Measurements from ENCODE around the gene ACSM6. TPM values are rescaled to one million over a fixed set of nuclear protein-coding genes. Genes with fewer than 3 reads are reported as not detected.
"Not testable (repeated sequence)": the region's sequence is repeated elsewhere in the genome, so short reads cannot be mapped to it uniquely, and the experiment has no call there.

Gene ACSM6
- total RNA-seq, 1 experiment from 2014 or later = 0.10 TPM

- no peak for DNase-seq (ENCODE audit: low read depth)
- in situ Hi-C loops (cut with HindIII; ENCODE audit: low pct_unique_long_range_greater_than_20kb, low sequenced_read_pairs) = no loop called here
Measured at GRCh38 chr10:95209509-95210127, 15.6 kb downstream of the ACSM6 start.

GRCh38 chr10:95211606-95212279 lies 17.7 kb downstream of the ACSM6 start:
- no peak for DNase-seq (ENCODE audit: low read depth)
- in situ Hi-C loops (cut with HindIII; ENCODE audit: low pct_unique_long_range_greater_than_20kb, low sequenced_read_pairs) = no loop called here

- DNase-seq (ENCODE audit: low read depth) = no peak
- in situ Hi-C loops (cut with HindIII; ENCODE audit: low pct_unique_long_range_greater_than_20kb, low sequenced_read_pairs) = no loop called here
Measured at GRCh38 chr10:95214369-95214768, 20.3 kb downstream of the ACSM6 start.

- DNase-seq (ENCODE audit: low read depth) = peak; percentile 71
- in situ Hi-C loops (cut with HindIII; ENCODE audit: low pct_unique_long_range_greater_than_20kb, low sequenced_read_pairs) = no loop called here
Measured at GRCh38 chr10:95214793-95215192, 20.8 kb downstream of the ACSM6 start.

- DNase-seq (ENCODE audit: low read depth) = no peak
- in situ Hi-C loops (cut with HindIII; ENCODE audit: low pct_unique_long_range_greater_than_20kb, low sequenced_read_pairs) = no loop called here
Measured at GRCh38 chr10:95217476-95217875, 23.4 kb downstream of the ACSM6 start.

GRCh38 chr10:95220539-95220938 lies 26.5 kb downstream of the ACSM6 start:
- DNase-seq (ENCODE audit: low read depth) = no peak
- in situ Hi-C loops (cut with HindIII; ENCODE audit: low pct_unique_long_range_greater_than_20kb, low sequenced_read_pairs) = no loop called here

- peak; percentile 78 for DNase-seq (ENCODE audit: low read depth)
- in situ Hi-C loops (cut with HindIII; ENCODE audit: low pct_unique_long_range_greater_than_20kb, low sequenced_read_pairs) = no loop called here
Measured at GRCh38 chr10:95221124-95221523, 27.1 kb downstream of the ACSM6 start.

- in situ Hi-C loops (cut with HindIII; ENCODE audit: low pct_unique_long_range_greater_than_20kb, low sequenced_read_pairs) = loop anchor here (25.0 kb wide), 1 partner anchor 137 kb away; no protein-coding TSS in a partner anchor
- DNase-seq (ENCODE audit: low read depth) = no peak
Measured at GRCh38 chr10:95225136-95225535, 31.1 kb downstream of the ACSM6 start.

- not testable (repeated sequence) for DNase-seq (ENCODE audit: low read depth)
- in situ Hi-C loops (cut with HindIII; ENCODE audit: low pct_unique_long_range_greater_than_20kb, low sequenced_read_pairs) = loop anchor here (25.0 kb wide), 1 partner anchor 133 kb away; no protein-coding TSS in a partner anchor
Measured at GRCh38 chr10:95228934-95229723, 35.1 kb downstream of the ACSM6 start.

GRCh38 chr10:95229724-95230627 lies 35.9 kb downstream of the ACSM6 start:
- peak; percentile 94 for DNase-seq (ENCODE audit: low read depth)
- in situ Hi-C loops (cut with HindIII; ENCODE audit: low pct_unique_long_range_greater_than_20kb, low sequenced_read_pairs) = loop anchor here (25.0 kb wide), 1 partner anchor 132 kb away; no protein-coding TSS in a partner anchor

- not testable (repeated sequence) for DNase-seq (ENCODE audit: low read depth)
- in situ Hi-C loops (cut with HindIII; ENCODE audit: low pct_unique_long_range_greater_than_20kb, low sequenced_read_pairs) = loop anchor here (25.0 kb wide), 1 partner anchor 131 kb away; no protein-coding TSS in a partner anchor
Measured at GRCh38 chr10:95230677-95231586, 36.9 kb downstream of the ACSM6 start.

GRCh38 chr10:95233377-95234034 lies 39.5 kb downstream of the ACSM6 start:
- in situ Hi-C loops (cut with HindIII; ENCODE audit: low pct_unique_long_range_greater_than_20kb, low sequenced_read_pairs) = loop anchor here (25.0 kb wide), 1 partner anchor 129 kb away; no protein-coding TSS in a partner anchor
- no peak for DNase-seq (ENCODE audit: low read depth)

GRCh38 chr10:95234951-95235350 lies 40.9 kb downstream of the ACSM6 start:
- no peak for DNase-seq (ENCODE audit: low read depth)
- in situ Hi-C loops (cut with HindIII; ENCODE audit: low pct_unique_long_range_greater_than_20kb, low sequenced_read_pairs) = loop anchor here (25.0 kb wide), 1 partner anchor 127 kb away; no protein-coding TSS in a partner anchor

GRCh38 chr10:95235676-95236067 lies 41.6 kb downstream of the ACSM6 start:
- in situ Hi-C loops (cut with HindIII; ENCODE audit: low pct_unique_long_range_greater_than_20kb, low sequenced_read_pairs) = loop anchor here (25.0 kb wide), 1 partner anchor 127 kb away; no protein-coding TSS in a partner anchor

GRCh38 chr10:95236068-95236903 lies 42.2 kb downstream of the ACSM6 start:
- in situ Hi-C loops (cut with HindIII; ENCODE audit: low pct_unique_long_range_greater_than_20kb, low sequenced_read_pairs) = loop anchor here (25.0 kb wide), 1 partner anchor 126 kb away; no protein-coding TSS in a partner anchor
- DNase-seq (ENCODE audit: low read depth) = peak; percentile 89

More at GRCh38 chr10:95235676-95236067, 41.6 kb downstream of the ACSM6 start:
- no peak for DNase-seq (ENCODE audit: low read depth)

Data from Caki2 (cell line).